Astrocyte of the spinal cord (primary cell): ENCODE measurements around the gene WFIKKN1.

ENCODE experiments used
- DNase-seq: peaks from one replicate; pipeline ENCODE4 v3.0.0; 2011; ENCODE audit warnings: low read depth, low spot score
- H3K4me3 ChIP-seq: 2 replicates; pipeline ENCODE4 v1.5.1; 2011; ENCODE audit warnings: low read depth, mild to moderate bottlenecking, low read length, moderate library complexity
- in situ Hi-C: cut with HindIII; loops from 2 replicates; pipeline ENCODE4 v1.10.0; 2017; ENCODE audit warnings: low sequenced_read_pairs
- TF ChIP-seq, protein P1 (sequence below): IDR thresholded peaks from 2 replicates; pipeline ENCODE4 v1.5.1; 2012; ENCODE audit warnings: low read depth, mild to moderate bottlenecking, low read length, inconsistent platforms

Gene WFIKKN1

DNA sequence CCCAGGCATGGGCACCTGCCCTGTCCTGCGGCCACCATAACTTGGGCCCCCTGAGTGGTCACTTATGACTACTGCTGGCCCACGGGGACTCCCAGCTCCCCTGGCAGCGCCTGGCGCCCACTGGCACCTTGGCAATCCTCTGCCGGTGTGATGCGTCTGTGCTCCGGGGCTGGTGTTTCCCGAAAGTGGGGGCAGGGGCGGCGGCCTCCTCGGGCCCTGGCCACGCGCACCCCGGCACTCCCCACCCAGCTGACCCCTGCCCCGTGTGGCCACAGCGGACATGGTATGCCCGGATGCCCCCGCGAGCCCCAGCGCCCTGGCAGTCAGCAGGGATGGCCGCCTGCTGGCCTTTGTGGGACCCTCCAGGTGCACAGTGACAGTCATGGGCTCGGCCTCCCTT is 26.7 kb downstream of the WFIKKN1 start:
- DNase-seq = no peak
- H3K4me3 ChIP-seq = no peak overlapping the region
- TF ChIP-seq, protein P1, sequence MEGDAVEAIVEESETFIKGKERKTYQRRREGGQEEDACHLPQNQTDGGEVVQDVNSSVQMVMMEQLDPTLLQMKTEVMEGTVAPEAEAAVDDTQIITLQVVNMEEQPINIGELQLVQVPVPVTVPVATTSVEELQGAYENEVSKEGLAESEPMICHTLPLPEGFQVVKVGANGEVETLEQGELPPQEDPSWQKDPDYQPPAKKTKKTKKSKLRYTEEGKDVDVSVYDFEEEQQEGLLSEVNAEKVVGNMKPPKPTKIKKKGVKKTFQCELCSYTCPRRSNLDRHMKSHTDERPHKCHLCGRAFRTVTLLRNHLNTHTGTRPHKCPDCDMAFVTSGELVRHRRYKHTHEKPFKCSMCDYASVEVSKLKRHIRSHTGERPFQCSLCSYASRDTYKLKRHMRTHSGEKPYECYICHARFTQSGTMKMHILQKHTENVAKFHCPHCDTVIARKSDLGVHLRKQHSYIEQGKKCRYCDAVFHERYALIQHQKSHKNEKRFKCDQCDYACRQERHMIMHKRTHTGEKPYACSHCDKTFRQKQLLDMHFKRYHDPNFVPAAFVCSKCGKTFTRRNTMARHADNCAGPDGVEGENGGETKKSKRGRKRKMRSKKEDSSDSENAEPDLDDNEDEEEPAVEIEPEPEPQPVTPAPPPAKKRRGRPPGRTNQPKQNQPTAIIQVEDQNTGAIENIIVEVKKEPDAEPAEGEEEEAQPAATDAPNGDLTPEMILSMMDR = no peak
- in situ Hi-C loops = no loop called here

DNA sequence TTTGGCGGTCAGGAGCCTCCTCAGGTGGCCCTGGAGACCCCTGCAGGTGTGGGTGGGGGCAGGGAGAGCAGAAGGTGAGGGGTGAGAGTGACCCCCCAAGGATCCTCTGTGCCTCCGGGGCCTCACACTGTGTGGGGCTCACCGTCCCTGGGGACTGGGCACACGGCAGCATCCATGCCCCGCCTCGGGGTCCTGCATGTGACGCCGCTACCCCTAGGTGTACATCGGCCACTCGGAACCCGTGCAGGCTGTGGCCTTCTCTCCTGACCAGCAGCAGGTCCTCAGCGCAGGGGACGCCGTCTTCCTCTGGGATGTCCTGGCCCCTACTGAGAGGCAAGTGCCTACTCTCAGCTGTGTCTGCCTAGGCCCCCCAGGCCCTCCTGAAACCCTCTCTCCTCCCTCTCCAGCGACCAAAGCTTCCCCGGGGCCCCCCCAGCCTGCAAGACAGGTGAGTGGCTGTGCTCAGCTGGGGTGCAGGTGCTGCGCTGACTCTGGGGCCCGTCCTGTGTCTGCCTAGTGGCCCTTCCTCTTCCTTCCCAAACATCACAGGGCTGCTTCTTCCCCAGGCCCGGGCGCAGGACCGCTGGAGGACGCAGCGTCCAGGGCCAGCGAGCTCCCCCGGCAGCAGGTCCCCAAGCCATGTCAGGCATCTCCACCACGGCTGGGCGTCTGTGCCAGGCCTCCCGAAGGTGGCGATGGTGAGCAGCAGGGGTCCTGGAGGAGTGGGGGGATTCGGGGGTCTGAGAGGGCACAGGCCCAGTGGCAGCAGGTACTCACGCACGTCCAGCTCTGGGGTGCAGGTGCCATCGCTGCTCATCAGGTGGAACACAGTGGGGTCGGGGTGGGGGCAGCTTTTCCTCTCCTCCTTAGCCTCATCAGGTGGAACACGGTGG is 28.1 kb downstream of the WFIKKN1 start:
- DNase-seq = no peak
- TF ChIP-seq, protein P1 = no peak
- no peak overlapping the region for H3K4me3 ChIP-seq
- in situ Hi-C loops = no loop called here

DNA sequence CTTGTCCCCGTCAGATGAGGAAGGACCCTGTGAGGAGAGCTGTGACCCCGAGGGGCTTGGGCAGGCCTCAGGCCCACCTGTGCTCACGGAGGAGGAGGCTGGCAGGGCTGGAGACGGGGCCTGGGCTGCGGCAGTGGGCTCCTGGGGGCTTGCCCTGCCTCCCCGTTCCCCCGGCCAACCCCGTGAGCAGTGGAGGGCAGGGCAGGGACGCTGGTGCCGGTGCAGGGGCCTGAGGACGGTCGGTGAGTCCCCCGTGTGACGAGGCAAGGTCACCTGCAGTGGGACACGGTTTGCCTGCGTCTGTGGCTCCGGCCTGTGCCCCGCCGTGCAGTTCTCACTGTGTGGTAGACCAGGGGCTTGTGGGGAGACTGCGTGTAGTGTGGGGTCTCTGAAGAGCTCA is 28.8 kb downstream of the WFIKKN1 start:
- in situ Hi-C loops = no loop called here
- no peak overlapping the region for H3K4me3 ChIP-seq
- TF ChIP-seq, protein P1 = no peak
- DNase-seq = no peak

DNA sequence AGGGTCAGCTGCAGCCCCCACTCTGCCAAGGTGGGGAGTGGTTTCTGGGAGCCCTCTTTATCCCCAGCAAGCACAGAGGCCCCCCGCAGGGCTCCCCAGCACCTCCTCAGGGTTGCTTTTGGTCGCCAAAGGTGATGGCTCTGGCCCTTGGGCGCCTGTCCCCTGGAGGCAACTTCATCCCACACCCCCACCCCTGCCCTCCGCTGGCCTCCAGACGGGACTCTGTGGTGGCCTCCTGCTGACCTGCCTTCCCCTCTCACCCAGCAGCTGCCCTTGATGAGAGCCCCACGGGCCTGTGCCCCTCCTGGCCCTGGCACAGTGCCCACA is 29.3 kb downstream of the WFIKKN1 start:
- H3K4me3 ChIP-seq = no peak overlapping the region
- TF ChIP-seq, protein P1 = no peak
- in situ Hi-C loops = no loop called here
- no peak for DNase-seq

DNA sequence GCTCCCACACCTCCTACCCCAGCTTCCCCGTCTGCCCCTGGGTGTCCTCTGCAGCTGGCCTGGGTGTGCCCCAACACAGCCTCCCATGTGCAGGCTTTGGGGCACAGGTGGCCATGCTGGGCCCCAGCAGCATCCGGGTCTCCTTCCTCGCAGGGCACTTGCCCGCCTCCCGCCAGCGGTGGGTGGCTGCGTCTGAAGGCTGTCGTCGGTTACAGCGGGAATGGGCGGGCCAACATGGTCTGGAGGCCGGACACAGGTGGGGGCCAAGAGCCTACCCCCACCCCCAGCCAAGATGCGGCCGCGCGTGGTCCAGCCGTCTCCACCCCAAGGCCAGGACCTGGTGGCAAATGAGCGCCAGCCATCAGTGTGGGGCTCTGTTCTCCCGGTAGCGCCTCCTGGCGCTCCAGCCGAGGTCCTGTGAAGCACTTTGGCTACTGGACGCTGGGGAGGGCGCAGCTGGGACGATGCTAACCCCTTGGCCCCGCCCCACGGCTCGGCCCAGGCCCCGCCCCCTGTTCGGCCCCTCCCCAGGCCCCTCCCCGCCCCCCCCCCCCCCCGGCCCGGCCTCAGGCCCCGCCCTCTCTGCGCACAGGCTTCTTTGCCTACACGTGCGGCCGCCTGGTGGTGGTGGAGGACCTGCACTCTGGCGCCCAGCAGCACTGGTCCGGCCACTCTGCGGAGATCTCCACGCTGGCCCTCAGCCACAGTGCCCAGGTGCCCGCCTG is 29.8 kb downstream of the WFIKKN1 start:
- TF ChIP-seq, protein P1 = peak; percentile 54
- H3K4me3 ChIP-seq = no peak overlapping the region
- peak; percentile 78 for DNase-seq
- in situ Hi-C loops = no loop called here

DNA sequence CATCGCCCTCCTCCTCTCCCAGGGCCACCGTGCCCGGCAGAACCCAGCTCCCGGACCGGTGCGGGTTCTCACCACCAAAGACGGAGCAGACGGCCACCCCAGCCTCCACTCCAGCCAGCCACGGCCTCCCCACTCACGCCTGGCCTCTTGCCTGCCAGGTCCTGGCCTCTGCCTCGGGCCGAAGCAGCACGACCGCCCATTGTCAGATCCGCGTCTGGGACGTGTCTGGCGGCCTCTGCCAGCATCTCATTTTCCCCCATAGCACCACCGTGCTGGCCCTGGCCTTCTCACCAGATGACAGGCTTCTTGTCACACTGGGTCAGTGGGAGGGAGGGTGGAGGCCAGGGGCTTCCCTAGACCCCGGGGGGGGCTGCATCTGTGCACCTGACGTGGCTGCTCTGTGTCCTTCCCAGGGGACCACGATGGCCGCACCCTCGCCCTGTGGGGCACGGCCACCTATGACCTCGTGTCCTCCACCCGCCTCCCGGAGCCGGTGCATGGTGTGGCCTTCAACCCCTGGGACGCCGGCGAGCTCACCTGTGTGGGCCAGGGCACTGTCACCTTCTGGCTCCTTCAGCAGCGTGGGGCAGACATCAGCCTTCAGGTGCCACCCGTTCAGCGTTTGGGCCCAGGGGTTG is 30.5 kb downstream of the WFIKKN1 start:
- TF ChIP-seq, protein P1 = no peak
- in situ Hi-C loops = no loop called here
- no peak overlapping the region for H3K4me3 ChIP-seq
- DNase-seq = no peak
